HepG2 (cell line): Measurements from ENCODE around the gene TPM2. TPM values are rescaled to one million over a fixed set of nuclear protein-coding genes. Genes with fewer than 3 reads are reported as not detected.

Experiments
- ARNTL ChIP-seq: sonication (generic); formaldehyde crosslinking; IDR thresholded peaks from 2 replicates; pipeline ENCODE4 v1.4.0; 2020; ENCODE audit warnings: mild to moderate bottlenecking, missing genetic modification reagents
- BATF2 ChIP-seq: sonication (generic); formaldehyde crosslinking; IDR thresholded peaks from 2 replicates; pipeline ENCODE4 v1.8.0; 2022; ENCODE audit warnings: mild to moderate bottlenecking, missing genetic modification reagents, moderate library complexity
- CREB3 ChIP-seq: sonication (generic); formaldehyde crosslinking; IDR thresholded peaks from 2 replicates; pipeline ENCODE4 v1.5.0; 2020; ENCODE audit warnings: missing genetic modification reagents
- FOXO4 ChIP-seq: sonication (generic); formaldehyde crosslinking; conservative IDR thresholded peaks from 2 replicates; pipeline ENCODE4 v1.8.1; 2023; ENCODE audit warnings: missing genetic modification reagents
- GFI1 ChIP-seq: sonication (generic); formaldehyde crosslinking; IDR thresholded peaks from 2 replicates; pipeline ENCODE4 v1.5.0; 2020; ENCODE audit warnings: missing genetic modification reagents, mild to moderate bottlenecking, borderline replicate concordance
- HMG20B ChIP-seq: conservative IDR thresholded peaks from 2 replicates; pipeline ENCODE4 v1.6.1; 2016; ENCODE audit warnings: missing genetic modification reagents, missing compliant biosample characterization
- KDM6A ChIP-seq: IDR thresholded peaks from 2 replicates; pipeline ENCODE4 v1.6.1; 2016; ENCODE audit warnings: low read depth
- MLX ChIP-seq: IDR thresholded peaks from 2 replicates; pipeline ENCODE4 v1.6.1; 2016
- MYPOP ChIP-seq: sonication (generic); formaldehyde crosslinking; IDR thresholded peaks from 2 replicates; pipeline ENCODE4 v1.8.1; 2023; ENCODE audit warnings: mild to moderate bottlenecking, moderate library complexity, missing genetic modification reagents
- PATZ1 ChIP-seq: sonication (generic); formaldehyde crosslinking; IDR thresholded peaks from 2 replicates; pipeline ENCODE4 v1.4.0; 2020; ENCODE audit warnings: missing genetic modification reagents
- RAD21 ChIP-seq: fragments of 450-650 bp; formaldehyde crosslinking; IDR thresholded peaks from 2 replicates; pipeline ENCODE4 v1.5.0; 2020; ENCODE audit warnings: mild to moderate bottlenecking
- SRSF1 ChIP-seq: fragments of 200-400 bp; formaldehyde crosslinking; optimal IDR thresholded peaks from 2 replicates; pipeline ENCODE3; 2017; ENCODE audit warnings: mild to moderate bottlenecking, low read depth, low read length, moderate library complexity
- ZNF142 ChIP-seq: sonication (generic); formaldehyde crosslinking; IDR thresholded peaks from 2 replicates; pipeline ENCODE4 v1.4.0; 2020; ENCODE audit warnings: missing genetic modification reagents
- ZNF329 ChIP-seq: sonication (generic); formaldehyde crosslinking; IDR thresholded peaks from 2 replicates; pipeline ENCODE4 v1.9.0; 2021; ENCODE audit warnings: low read depth, mild to moderate bottlenecking, missing genetic modification reagents
- ZNF724P ChIP-seq: sonication (generic); formaldehyde crosslinking; IDR thresholded peaks from 2 replicates; pipeline ENCODE4 v1.8.0; 2022; ENCODE audit warnings: missing genetic modification reagents, borderline replicate concordance
- ZNF792 ChIP-seq: IDR thresholded peaks from 2 replicates; pipeline ENCODE4 v1.6.1; 2016
- polyA plus RNA-seq, 8 experiments: library from polyadenylated mRNA; depleted of rRNA in 3 of 8; stranded (reverse) in 7 of 8; unstranded in 1 of 8; fragments of >200 nt; fragmentation: Illumina TruSeq in 4 of 8; extraction: Trizol in 4 of 8; gene quantifications; 2 replicates each; pipeline versions ENCODE4 v1.2.1 to v1.2.3, GENCODE V29; 2011 to 2016; ENCODE audit warnings: low read depth in 4 of 8, missing spikeins in 1 of 8, mixed read lengths in 1 of 8; ENCODE audit not compliant: insufficient read depth in 1 of 8
- total RNA-seq, 5 experiments: library from RNA; depleted of rRNA; stranded (reverse); fragments of >200 nt; fragmentation: Illumina TruSeq; extraction: Trizol; gene quantifications; 2 replicates each; pipeline ENCODE4 v1.2.3, GENCODE V29; 2016; ENCODE audit warnings: low read depth in 1 of 5

TPM2 gene
- total and polyA plus RNA-seq, 2 of the 13 experiments (the other 11 are each of a cell fraction or from before 2014, with no cell fraction given), result 3.1 to 10.7 TPM

- TF ChIP-seq BATF2 (CRISPR knock-in tag) (no peak), RAD21 (peak; percentile 93), SRSF1 (no peak), HMG20B (CRISPR knock-in tag) (no peak), MYPOP (CRISPR knock-in tag) (peak; percentile 72; the same call in 1 of the 2 replicates), KDM6A (no peak), PATZ1 (CRISPR knock-in tag) (peak; percentile 61), ZNF142 (CRISPR knock-in tag) (no peak), ZNF329 (CRISPR knock-in tag) (peak; percentile 79), ARNTL (CRISPR knock-in tag) (no peak), GFI1 (peak; percentile 56; the same call in 1 of the 2 replicates), ZNF724P (CRISPR knock-in tag) (no peak), ZNF792 (CRISPR knock-in tag) (peak; percentile 59; the same call in 1 of the 2 replicates), MLX (CRISPR knock-in tag) (no peak), CREB3 (0 out of 2 replicates have a peak, but pooled peaks have one; percentile 36), FOXO4 (0 out of 2 replicates have a peak, but pooled peaks have one; percentile 0)
Measured at GRCh38 chr9:35646533-35647265, 43.0 kb downstream of the TPM2 start (continued).
